NCI-H2107 (cell line): ENCODE results near the gene SND1.

Experiments
- DNase-seq: peaks from one replicate; lab custom pipeline; 2025; lab: John Stamatoyannopoulos, UW

The SND1 gene

DNA sequence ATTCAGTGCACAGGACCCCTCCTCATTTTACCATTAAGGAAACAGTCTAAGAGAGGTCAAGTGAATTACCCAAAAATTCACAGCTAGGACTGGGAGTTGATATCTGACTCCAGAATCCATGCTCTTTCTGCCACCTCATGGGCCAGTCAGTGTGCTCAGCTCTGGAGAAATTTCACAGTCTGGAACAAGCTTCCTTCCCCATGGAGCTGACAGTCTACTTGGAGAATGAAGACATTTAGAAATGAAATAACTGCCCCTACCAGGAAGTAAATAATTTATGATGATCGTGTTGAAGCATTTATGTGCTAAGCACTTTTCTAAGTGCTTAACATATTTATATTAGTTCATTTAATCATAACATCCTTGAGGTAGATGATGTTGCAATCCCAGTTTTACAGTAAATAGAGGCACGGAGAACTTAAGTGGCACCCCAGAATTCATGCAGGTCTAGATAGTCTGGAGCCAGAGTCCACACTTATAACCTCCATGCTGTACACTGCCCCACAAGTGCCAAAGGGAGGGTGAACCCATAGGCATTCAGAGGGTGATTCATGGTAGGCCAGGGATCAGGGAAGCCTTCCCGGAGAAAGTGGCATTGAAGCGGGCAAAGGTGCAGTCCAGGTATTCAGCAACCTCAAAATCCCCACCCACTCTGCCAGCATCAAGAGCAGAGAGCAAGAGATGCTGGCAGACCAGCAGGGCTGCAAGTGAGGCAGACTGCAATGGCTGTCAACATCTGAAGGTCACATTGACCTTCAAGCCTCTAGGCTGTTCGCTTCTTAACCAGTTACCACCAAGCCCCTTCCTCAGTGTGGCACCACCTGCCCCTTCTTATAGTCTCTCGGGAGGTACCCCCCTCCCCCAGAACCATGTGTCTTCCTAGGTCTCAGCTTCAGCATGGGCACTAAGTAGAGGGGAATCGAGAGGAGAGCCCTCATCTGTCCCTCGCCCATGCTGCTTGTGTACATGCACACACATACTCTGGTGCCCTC lies 417.7 kb downstream of the SND1 start:
- no peak for DNase-seq

DNA sequence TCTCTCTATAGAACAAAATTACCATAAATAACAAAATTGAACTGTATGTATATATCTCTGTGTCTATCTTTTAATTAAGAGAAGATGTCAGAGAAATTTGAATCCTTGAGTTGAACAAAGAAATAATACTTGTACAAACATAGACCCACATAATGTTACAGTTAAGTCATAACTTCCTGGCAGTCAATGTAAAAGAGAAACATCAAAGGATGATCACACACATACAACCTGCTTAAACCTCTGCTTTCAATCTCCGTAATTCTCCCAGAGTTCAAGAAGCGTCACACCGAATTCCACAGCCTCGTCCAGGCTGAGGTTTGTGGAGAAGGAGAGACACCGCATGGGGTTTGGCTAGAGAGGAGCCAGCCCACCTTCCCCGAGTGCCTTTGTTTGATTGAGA lies 419.4 kb downstream of the SND1 start:
- DNase-seq, result no peak

GRCh38 chr7:128071801-128072200 lies 419.8 kb downstream of the SND1 start:
- DNase-seq, result no peak

- no peak for DNase-seq
Observed at GRCh38 chr7:128073671-128074310, 421.8 kb downstream of the SND1 start.

DNA sequence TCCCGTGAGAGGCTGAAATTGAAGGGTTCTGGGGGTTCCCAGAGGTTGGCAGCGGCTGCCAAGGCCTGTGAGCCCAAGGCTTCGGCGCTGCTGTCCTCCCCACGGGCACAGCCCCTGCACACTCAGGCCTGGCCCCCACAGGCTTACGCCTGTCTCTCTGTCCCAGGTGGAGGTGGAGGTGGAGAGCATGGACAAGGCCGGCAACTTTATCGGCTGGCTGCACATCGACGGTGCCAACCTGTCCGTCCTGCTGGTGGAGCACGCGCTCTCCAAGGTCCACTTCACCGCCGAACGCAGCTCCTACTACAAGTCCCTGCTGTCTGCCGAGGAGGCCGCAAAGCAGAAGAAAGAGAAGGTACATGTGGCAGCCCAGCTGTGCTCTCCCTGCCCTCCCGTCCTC lies 422.3 kb downstream of the SND1 start:
- no peak for DNase-seq

GRCh38 chr7:128074736-128075135 lies 422.7 kb downstream of the SND1 start:
- no peak for DNase-seq

- no peak for DNase-seq
Observed at GRCh38 chr7:128075242-128076095, 423.5 kb downstream of the SND1 start.

DNA sequence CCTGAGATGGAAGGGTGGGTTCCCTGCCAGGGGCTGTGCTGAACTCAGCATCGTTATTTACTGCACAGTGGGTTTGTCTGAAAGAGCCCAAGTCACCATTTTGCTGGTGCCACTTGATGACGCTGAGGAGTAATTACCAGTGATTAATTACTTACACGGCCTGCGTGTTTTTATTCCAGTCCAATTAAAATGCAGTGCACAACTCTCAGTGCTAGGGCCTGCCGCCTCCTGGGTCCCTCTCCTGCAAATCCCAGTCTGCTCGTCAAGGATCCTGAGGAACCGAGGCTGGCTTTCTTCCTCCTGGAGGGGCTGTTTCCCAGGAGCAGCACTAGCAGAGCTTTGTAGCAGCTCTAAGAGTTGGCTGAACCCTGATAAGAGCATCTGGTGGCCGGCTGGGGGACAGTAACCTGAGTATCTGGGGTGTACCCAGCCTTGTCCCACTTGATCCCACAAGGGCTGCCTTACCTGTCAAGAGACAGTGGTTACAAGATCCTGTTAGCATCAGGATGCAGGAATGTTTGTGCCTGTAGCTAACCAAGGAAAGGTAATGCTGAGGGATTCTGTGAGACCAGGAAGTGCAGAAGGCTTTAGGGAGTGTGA lies 424.3 kb downstream of the SND1 start:
- DNase-seq, result no peak

DNA sequence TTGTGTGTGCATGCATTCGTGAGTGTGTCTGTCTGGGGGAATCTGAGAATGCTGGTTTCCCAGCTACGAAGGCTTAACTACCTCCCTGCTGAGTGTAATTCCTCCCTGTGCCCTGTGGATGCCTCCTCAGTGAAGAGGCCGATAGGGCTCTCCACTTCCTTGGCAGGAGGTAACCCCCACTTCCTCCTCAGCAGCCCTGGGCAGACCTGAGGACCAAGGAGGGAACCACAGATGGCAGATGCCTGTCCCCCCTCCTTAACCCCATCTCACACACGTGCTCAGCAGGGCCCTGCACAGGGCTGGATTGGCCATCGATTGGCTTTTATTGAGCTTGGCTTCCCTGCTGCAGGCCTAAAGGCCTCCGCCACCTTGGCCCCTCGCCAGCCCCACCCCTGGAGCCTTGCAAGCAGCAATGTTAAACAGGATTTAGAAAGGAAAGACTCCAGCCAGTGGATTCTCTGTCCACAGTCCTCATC lies 424.8 kb downstream of the SND1 start:
- DNase-seq, result no peak

GRCh38 chr7:128078309-128078708 lies 426.3 kb downstream of the SND1 start:
- DNase-seq, result no peak

DNA sequence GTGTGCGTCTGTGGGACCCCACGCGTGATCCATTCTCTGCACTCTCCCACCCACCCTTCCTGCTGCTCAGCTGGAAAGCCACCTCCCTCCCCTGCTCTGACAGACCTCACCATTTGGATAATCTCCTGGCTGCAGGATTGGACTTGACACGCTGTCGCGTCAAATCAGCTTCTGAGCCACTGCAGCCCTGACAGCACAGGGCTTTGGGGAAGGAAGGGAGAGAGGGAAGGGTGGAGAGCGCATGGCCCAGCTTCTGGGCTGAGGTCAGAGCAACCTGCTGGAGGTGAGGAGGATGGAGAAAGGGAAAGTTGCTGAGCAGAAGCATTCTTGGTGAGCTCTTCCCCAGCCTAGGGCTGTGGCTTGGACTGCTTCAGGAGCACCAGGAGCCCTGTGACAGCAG lies 428.2 kb downstream of the SND1 start:
- DNase-seq, result no peak

DNA sequence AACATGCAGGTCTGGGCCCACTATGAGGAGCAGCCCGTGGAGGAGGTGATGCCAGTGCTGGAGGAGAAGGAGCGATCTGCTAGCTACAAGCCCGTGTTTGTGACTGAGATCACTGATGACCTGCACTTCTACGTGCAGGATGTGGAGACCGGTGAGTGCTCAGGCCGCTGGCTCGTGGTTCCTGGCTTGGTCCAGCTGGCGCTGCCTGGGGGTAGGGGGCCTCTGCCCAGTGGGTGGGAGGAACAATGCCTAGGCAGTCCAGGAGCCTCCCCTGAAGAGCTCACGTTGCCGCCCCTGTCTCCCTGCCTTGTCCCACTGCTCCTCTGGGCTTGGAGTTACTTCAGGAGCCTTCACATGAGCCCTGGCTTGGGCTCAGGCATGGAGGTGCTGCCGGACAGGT lies 429.4 kb downstream of the SND1 start:
- no peak for DNase-seq

DNA sequence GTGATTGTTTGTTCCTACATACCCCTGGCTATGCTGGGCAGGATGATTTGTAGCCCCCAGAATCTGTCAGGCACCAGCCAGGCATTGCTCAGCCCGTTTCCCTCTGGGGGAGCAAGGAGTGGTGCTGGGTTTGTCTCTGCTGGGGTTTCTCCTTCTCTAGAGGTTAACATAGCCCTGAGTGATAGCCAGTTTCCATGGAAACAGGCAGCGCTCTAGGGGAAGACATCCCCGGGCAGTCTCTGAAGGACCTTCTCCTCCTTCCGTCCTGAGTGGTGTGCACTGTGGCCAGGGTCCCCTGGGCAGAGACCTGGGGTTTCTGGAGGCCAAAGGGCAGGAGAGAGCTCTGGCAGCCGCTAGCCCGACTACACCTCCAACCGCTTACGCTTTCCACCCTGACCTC lies 429.8 kb downstream of the SND1 start:
- DNase-seq, result no peak

GRCh38 chr7:128082431-128082830 lies 430.4 kb downstream of the SND1 start:
- DNase-seq, result no peak

DNA sequence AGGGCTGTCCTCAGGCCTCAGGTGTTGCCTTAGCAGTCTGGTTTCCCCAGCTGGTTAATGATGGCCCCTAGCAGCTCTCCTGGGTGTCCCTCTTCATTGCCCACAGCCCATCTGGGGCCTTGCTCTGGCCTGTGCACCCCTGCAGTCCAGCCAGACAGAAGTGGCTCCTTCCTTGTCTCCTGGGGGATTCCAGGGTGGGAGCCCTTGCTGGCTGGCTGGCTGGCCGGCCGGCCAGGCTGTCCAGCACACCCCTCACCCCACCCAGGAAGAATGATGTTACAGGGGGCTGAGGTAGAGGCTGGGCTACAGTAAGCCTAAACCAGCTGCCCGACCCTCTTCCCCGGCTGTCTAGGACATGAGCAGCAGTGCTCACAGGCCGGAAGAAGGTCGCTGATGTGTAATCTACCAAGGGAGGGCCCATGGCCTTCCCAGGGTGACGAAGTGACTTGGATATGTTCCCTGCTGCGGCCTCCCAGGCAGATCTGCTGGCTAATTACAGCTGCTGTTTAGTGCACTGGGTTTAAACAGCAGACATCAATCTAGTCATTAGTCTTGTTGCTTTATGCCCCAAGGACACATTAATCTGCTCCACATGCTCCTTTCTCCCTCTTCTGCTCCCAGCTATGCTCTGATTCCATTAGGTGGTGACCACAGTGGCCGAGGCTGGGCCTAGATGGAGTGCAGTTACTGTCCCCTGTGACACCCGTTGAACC lies 433.1 kb downstream of the SND1 start:
- DNase-seq, result no peak

DNA sequence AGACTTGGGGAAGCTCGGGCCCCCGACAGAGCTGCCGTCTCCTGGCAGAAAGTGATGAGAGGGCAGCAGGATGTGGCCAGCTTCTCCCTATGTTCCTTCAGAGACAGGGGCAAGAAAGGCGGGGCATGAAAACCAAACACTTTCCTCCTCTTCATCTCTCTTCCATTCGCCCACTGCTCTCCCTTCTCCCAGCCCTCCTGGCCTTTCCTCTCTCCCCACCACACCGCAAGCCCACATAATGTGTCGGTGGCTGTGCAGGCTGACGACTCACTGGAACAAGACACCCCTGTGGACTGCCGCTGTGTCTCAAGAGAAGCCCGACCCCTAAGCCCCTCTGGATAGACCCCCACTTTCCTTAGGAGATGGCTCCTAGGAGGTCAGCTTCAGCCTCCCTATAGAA lies 438.5 kb downstream of the SND1 start:
- no peak for DNase-seq

DNA sequence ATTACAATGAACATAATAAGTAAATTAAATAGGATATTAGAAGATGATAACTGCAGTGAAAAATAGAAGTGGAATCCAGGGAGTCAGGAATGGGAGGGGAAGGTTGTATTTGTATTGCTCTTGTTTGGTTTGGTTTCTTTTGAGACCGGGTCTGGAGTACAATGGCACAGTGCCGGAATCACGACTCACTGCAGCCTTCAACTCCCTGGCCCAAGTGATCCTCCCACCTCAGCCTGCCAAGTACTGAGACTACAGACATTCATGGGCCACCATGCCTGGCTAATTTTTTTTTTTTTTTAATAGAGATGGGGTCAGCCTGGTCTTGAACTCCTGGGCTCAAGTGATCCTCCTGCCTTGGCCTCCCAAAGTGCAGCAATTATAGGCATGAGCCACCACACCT lies 439.1 kb downstream of the SND1 start:
- no peak for DNase-seq

DNA sequence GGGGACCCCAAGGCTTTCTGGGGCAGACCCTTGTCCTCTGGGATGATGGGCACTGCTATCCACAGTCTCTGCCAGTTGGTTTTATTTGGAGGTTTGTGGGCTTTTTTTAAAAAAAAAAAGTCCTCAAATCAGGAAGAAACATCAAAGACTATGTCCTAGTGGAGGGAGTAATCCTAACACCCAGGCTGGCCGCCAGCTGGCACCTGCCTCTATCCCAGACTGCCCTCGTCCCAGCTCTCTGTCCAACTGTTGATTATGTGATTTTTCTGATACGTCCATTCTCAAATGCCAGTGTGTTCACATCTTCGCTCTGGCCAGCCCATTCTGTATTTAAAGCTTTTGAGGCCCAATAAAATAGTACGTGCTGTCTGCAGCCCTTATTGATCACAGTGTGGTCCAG lies 440.2 kb downstream of the SND1 start:
- no peak for DNase-seq

GRCh38 chr7:128093614-128094570 lies 441.9 kb downstream of the SND1 start:
- DNase-seq, result no peak

DNA sequence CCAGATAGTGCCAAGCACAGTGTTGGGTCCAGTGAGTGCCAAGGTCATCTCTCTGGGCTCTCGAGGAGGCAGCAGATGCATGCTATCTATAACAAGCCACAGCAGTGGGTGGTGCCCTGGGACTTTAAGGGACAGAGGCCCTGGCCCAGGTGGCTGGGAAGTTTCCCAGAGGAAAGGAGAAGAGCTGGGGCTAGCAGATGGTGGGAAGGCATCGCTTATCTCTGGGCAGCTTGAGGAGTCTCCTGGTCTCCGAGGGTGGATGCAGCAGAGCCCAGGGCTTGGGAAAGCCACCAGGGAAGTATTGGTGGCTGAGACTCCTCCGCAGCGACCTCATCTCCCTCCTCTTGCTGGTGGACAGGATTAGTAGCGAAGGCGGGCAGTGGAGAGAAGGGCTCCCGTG lies 442.7 kb downstream of the SND1 start:
- no peak for DNase-seq
